CD4-positive, alpha-beta T cell treated with Interleukin-10 for 1 hour (primary cell): ENCODE results near the gene MAP1S.
A peak's percentile ranks its signal among the peaks of the same experiment; 100 is the strongest.
"Not testable (repeated sequence)": the region's sequence is repeated elsewhere in the genome, so short reads cannot be mapped to it uniquely, and the experiment has no call there.

Experiments used
- DNase-seq: peaks from one replicate; pipeline ENCODE4 v3.0.0-alpha.2; 2020

MAP1S gene

GRCh38 chr19:17767559-17767958 is 48.3 kb downstream of the MAP1S start:
- DNase-seq: no peak

DNA sequence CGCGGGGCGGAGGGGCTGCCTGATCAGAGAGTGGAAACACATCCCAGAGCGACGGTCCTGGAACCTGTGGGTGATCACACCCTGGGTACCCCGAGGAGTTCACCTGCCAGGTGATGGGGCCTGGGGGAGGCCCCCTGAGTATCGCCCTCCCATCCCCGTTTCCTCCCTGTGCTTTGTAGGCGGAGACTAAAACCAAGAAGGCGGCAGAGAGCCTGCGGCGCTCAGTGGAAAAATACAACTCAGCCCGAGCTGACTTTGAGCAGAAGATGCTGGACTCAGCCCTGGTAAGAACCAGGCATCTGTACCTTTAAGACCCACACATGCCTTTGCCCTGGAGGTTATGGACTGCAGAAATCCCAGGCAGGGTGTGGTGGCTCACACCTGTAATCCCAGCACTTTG is 51.3 kb downstream of the MAP1S start:
- no peak for DNase-seq

DNA sequence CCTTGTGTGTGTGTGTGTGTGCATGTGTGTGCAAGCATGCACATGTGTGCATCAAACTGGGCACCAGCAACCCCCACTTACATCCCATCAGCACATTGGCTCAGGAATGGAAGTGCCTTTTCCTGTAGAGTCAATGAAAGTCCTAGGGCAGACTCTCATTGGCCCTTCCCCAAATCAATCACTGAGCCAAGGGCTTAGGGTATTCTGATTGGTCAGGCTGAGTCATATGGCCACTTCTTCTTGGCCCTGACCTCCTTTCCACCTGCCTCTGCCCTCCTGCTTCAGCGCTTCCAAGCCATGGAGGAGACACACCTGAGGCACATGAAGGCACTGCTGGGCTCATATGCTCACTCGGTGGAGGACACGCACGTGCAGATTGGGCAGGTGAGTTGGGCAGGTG is 52.9 kb downstream of the MAP1S start:
- DNase-seq: no peak

- peak; percentile 48 for DNase-seq
Measured at GRCh38 chr19:17775245-17775927, 56.1 kb downstream of the MAP1S start.

- DNase-seq: no peak
Measured at GRCh38 chr19:17775991-17776803, 56.9 kb downstream of the MAP1S start.

- DNase-seq: not testable (repeated sequence)
Measured at GRCh38 chr19:17777840-17778239, 58.6 kb downstream of the MAP1S start.

DNA sequence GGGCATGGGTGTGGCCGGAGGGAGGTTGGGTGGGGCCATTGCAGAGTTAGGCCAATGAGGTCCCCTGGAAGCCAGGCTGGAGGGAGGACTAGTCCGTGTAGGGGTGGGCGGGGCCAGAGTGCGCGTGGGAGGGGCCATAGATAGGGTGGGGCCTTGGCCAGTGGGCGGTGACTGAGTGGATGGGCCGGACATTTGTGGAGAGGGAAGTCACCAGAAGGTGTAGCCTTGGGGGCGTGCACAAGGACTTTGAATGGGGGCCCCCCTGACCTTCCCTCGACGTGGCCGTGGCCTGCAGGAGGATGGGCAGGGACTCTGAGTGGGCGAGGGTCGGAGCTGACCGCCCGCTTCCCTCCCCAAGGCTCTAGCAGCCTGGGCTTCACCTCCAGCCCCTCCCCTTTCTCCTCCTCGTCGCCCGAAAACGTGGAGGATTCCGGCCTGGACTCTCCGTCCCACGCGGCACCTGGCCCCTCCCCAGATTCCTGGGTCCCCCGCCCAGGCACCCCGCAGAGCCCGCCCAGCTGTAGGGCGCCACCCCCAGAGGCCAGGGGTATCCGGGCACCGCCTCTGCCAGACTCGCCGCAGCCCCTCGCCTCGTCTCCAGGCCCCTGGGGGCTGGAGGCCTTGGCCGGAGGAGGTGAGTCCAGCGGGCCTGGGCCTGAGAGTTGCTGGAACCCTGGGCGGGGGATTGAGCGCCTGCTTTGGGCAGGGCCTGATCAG is 59.1 kb downstream of the MAP1S start:
- DNase-seq: peak; percentile 58

GRCh38 chr19:17778968-17779929 is 60.0 kb downstream of the MAP1S start:
- no peak for DNase-seq

DNA sequence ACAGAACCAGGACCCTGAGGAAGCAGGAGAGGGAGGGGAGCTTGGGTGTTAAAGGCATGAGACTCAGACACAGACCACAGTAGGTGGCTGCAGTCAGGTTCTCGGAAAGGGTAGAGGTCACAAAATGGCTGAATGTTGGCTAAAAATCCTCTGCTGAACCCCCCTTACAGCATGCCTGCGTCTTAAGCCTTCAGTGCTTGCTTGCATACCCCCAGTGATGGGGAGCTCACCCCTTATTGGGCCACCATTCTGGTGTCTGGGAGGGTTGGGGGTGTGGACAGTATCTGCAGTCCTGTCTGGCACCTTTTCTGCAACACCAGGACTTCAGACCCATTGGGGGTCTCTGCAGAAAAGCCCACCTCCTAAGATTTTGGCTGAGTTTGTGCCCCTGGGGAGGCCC is 61.5 kb downstream of the MAP1S start:
- no peak for DNase-seq

- DNase-seq: not testable (repeated sequence)
Measured at GRCh38 chr19:17783721-17784120, 64.4 kb downstream of the MAP1S start.
